Stimulated activated CD8-positive, alpha-beta memory T cell treated with anti-CD3 and anti-CD28 coated beads, Interleukin-15, amount 100 ng/mL, for 4 hours (primary cell): Measurements from ENCODE around the gene OR2T34.
"Not testable (repeated sequence)": the region's sequence is repeated elsewhere in the genome, so short reads cannot be mapped to it uniquely, and the experiment has no call there.

Experiments
- DNase-seq, 2 donors: peaks; one replicate each; pipeline ENCODE4 v3.0.0-alpha.2; 2020; ENCODE audit warnings: low read depth in 2 of 2

Gene OR2T34, protein sequence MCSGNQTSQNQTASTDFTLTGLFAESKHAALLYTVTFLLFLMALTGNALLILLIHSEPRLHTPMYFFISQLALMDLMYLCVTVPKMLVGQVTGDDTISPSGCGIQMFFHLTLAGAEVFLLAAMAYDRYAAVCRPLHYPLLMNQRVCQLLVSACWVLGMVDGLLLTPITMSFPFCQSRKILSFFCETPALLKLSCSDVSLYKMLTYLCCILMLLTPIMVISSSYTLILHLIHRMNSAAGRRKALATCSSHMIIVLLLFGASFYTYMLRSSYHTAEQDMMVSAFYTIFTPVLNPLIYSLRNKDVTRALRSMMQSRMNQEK

DNA sequence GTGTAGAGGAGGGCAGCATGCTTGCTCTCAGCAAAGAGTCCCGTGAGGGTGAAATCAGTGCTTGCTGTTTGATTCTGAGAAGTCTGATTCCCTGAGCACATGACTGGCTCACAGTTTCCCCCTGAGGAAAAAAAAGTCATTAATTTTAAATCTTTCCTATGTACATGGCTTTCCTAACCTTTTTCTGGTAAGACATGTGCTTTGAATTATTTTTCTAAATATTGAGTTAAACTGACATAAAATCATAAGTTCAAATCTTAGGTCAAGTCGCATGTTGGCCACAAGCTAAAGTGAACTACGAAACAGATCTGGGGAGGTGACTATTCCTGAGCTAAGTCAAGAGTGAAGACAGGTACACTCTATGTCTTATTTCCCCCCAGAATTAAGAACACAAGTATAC, at the start of gene OR2T34:
Gene OR2T34, minus strand, starts transcription at position 101 of the 400 bp plus-strand sequence. Its CDS starts 0 bp downstream, at position 101.
- not testable (repeated sequence) for DNase-seq

DNA sequence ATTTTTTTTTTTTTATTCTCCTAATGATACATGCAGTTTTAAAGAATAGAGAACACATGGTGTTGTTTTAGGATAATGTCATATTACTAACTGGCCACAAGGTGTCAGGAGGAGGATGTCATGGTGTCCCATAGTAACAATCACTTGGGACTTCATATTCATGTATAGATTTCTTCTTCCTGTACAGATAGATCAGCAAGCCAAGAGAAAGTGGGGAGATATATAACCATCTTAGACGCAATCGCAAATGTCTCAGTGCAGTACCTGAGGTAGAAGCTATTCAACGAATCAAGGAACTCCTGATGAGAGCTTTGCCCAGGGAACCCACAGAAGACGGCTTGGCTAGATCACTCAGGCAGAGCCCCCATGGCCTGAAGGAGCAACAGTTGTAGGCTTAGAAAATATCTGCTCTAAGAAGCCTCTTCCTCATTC, 48.0 kb upstream of the OR2T34 start:
- DNase-seq: no peak

DNA sequence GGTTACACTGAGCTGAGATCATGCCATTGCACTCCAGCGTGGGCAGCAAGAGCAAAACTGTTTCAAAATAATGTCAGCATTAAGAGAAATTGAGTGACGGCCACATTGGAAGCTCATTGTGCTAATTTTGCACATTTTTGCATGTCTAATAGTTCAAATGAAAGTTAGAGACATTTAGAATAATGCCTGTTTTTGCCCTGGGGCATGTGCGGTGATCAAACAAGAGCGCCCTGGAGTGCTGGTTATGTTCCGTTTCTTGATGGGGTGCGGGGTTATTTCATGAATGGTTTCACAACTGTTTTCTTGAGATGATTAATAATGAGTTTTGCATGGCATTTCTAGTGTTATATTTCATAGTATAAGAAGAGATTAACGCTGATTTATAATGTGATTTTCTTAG, 47.2 kb upstream of the OR2T34 start:
- no peak for DNase-seq

DNA sequence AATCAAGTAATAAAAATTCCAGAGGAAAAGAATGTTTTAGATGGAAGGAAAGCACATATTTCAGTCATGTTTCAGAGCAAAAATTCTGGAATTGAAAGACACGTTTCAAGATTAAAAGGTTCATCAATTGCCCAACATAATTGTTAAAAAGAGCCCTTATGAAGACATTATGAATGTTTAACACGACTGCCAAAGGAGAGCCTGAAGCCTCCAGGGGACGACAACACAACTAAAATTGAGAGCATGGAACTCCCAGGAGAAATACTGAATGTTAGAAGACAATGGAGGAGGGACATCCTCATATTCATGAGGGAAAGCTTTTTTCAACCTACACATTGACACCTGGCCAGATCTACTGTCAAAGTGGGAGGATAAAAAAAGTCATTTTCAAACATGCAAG, 44.3 kb upstream of the OR2T34 start:
- DNase-seq: peak in 1 of 2 donors; percentile 13

DNA sequence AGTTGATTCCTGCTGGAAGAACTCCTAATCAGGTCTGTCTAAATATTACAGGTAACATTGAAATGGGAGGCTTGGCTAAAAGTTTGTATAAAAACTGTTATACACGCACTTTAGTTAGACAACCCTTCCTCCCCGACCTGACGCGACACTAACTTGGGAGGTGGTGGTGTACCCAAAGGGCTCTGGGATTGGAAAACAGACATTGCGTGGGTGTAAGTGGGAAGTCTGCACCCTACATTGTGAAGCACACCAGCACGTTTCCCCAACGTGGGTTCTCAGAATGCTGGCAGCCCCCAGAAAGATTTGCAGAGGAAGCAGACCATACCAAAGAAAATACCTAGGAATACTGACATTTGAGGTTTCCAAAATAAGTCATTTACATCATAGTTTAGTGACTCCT, 43.6 kb upstream of the OR2T34 start:
- no peak for DNase-seq

DNA sequence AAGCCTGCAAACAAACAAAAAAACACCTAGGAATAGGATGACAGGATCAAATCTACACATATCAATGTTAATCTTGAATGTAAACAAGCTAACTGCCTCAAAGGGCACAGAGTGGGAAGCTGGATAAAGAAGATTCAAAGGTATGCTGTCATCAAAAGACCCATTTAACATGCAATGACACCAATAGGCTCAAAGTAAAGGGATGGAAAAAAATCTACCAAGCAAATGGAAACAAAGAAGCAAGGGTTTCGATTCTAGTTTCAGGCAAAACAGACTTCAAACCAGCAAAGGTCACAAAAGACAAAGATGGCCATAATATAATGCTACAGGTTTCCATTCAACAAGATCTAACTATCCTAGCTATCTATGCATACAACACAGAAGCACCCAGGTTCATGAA, 39.2 kb upstream of the OR2T34 start:
- no peak for DNase-seq

DNA sequence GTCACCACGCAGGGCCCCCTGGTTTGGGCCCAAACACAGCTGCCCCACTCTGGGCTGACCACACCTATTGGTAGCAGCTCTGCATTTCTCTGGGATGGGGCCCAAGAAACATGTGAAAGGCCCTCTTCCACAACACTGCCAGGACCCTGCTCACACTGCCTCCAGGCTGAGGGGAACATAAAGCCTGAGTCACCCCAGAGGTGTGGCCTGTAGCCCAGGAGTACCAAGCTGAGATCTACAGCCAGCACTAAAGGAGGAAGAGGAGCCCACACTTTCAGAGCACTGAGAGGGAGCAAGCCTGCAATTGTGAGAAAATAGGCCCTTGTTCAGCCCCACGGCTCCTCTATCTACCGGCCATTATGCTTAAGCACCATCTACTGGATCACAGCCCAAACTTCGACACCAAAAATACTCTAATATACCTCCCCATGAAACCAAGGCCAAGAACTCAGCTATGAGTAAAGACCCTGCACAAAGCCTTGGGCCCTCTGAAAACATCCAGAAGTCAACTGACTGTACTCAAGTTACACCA, 37.4 kb upstream of the OR2T34 start:
- no peak for DNase-seq

DNA sequence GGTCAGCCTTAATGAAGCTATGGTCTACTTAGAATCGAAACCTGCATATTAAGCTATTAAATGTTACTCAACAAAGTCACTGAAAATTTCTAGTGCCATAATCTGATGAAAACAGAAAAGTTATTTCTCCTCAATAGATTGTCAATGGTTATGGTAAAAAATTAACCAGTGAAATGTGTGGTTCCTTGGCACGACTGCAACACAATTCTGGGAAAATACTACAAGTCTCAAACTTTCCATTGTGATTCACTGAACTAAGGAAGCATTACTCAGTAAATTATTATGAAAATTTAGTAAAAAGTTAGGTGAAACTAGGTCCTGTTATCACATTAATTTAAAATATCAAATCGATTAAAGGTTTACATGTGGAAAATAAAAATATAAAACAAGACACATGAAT, 35.7 kb upstream of the OR2T34 start:
- DNase-seq: no peak

DNA sequence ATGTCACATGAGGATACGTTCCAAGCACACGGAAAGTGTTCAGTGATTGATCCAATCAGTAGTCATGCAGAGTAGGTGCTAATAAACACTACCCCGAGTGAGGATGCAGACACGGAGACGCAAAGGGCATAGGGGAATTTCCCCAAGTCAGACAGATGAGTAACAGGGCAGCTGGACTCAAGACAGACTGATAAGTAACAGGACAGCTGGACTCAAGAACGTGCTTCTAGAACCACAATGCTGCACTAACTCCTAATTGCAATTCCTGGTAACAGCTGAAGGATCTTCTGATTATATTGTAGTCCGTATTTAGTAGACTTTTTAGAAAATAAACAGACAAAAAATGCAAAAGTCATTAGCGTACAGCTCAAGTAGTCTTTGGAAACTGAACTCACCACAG, 24.8 kb upstream of the OR2T34 start:
- no peak for DNase-seq

DNA sequence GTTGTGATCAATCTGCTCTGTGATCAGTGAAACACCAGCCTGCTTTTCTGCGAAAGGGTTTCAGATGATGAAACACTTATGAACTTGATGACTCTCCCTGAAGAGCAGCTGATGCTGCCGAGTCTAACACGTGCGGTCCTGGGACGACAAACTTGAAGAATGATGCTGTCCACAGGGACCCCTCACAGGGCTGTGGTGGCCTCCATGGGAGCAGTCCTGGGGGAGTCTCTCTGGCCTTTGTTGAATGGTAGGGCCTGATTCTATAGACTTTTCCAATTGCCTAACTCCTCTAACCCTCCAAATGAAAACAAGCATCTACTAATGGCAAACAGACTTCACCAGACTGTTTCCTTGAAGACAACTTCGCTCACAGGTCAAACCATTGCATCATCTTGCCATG, 23.0 kb upstream of the OR2T34 start, which contains the start of gene OR2T10:
Gene OR2T10, minus strand, starts transcription at position 112 of the 400 bp plus-strand sequence. CDS start 3,932 bp downstream, outside the sequence.
- DNase-seq: no peak

DNA sequence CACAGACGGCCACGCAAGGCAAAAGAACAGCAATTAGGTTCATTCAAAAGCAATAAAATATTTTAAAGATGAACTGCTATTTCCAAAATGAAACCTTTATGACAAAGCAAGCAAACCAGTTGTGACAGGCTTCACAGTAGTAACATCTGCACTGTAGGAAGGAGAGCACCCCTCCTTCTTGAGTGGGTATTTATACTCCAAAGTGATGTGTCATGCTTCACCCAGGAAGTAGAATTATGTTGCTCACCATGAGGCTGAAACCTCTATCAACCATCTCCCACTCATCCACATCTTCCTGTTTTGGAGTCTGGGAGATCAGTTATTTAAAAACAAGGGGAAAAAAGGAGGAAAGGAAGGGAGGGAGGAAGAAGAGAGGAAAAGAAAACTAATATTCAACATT, 22.1 kb upstream of the OR2T34 start:
- DNase-seq: no peak

DNA sequence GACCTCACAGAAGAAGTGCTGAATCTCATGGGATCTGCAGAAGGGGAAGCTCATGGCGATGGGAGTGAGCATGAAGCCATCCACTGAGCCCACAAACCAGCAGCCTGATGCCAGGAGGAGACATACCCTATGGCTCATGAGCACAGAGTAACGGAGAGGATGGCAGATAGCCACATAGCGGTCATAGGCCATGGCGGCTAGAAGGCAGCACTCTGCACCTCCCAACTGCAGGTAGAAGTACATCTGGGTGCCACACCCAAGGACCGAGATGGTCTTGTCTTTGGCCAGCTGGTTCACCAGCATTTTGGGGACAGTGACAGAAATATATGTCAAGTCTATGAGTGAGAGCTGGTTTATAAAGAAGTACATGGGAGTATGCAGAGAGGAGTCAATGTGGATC, 18.7 kb upstream of the OR2T34 start:
- DNase-seq: no peak

DNA sequence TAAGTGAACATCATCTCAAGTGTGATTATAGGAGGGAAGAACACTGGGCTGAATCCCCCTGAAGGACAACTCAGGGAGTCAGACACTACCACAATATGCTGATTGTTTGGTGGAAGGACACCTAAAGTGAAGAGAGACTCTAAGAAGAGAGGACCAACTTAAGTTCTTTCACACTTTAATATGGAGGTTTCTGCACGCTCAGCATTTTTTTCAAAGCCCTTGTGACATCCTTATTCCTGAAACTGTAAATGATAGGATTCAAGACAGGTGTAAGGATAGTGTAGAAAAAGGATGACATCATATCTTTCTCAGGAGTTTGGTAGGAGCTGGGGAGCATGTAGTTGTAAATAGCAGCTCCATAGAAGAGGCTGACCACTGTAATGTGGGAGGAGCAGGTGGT, 18.1 kb upstream of the OR2T34 start:
- no peak for DNase-seq

DNA sequence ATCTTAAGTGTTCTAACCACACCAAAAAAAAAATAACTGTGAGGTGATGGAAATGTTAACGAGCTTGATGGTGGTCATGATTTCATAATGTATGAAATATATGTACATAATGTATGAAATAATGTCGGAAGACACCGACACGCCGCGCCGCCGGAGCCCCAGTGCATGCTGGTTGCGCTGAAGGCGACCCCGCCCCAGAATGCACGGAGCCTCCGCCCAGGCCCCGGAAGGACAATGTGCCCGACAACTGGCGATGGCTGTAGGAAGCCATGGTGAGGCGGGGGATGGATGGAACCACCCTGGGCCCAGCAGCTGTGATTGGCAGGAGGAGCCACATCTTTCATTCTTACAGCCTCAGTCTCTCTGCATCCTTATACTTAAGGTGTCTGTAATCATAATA, 15.5 kb upstream of the OR2T34 start:
- no peak for DNase-seq

DNA sequence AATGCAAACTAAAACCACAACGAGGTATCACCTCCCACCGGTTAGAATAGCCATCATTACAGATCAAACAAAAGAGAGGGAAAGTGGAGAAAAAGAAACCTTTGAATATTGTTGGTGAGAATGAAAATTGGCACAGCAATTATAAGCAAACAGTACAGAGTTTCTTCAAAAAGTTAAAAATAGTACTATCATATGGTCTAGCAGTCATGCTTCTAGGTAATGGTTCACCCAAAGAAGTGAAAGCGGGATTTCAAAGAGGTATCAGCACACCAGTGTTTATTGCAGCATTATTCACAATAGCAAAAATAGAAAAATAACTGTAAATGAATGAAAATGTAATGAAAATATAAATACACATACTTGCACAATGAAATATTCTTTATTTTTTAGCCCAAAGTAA, 14.8 kb upstream of the OR2T34 start:
- DNase-seq: no peak

DNA sequence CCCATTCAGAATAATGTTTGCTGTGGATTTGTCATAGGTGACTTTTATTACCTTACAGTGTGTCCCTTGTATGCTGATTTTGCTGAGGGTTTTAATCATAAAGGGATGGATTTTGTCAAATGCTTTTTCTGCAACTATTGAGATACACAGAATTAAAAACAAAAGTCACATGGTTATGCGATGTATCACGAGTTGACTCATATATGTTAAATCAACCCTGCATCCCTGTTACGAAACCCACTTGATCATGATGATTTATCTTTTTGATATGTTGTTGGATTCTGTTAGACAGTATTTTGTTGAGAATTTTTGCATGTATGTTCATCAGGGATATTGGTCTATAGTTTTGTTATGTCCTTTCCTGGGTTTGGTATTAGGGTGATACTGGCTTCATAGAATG, 10.7 kb upstream of the OR2T34 start:
- no peak for DNase-seq

DNA sequence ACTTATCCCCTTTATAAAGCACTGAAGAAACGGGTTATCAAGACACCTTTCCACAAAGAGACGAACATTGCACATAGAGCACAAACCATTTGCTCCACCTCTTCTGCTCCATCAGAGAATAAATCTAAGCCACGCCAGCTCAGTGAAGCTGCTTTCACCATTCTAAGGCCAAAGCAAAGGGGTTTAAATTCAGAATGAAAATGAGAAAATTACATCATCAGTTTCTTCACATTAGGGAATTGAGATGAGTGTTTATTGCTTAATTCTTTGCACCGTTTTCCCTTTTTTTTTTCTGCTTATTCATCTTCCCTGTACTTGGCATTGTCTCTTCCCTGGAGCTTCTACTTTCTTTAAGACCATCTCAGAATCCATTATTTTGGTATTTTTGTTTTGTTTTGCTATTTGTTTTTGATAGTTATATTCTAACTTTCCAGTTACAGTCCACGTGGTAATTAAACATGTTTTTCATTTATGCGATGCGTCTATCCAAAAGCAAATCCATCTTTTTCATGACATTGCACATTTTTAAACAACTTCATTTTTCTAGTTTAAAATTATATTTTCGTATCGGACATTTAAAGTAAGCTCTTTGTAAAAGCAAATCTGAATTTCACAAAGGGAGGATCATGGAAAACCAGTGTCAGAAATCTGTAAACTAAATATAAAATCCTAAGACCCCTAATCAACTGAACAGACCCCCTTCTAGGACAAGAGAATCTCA, 1.9 kb upstream of the OR2T34 start:
- no peak for DNase-seq

DNA sequence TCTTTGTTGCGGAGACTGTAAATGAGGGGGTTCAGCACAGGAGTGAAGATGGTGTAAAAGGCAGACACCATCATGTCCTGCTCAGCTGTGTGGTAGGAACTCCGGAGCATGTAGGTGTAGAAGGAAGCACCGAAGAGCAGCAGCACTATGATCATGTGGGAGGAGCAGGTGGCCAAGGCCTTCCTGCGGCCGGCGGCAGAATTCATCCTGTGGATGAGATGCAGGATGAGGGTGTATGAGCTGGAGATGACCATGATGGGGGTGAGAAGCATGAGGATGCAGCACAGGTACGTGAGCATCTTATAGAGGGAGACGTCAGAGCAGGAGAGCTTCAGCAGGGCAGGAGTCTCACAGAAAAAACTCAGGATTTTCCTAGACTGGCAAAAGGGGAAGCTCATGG, 701 bp downstream of the OR2T34 start:
- not testable (repeated sequence) for DNase-seq

DNA sequence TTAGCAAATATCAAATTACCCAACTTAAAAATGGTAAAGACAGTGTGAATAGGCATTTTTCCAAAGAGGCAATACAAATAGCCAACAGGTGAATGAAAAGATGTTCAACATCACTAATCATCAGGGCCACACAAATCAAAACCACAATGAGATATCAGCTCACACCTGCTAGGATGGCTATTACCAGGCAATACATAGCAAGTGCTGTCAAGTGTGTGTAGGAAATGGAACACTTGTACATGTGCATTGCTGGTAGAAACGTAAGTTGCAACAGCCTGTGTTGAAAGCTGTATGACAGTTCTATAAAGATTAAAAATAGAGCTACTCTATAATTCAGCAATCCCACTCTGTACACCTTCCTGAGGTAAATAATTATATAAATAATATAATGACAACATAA, 2.5 kb downstream of the OR2T34 start:
- not testable (repeated sequence) for DNase-seq

DNA sequence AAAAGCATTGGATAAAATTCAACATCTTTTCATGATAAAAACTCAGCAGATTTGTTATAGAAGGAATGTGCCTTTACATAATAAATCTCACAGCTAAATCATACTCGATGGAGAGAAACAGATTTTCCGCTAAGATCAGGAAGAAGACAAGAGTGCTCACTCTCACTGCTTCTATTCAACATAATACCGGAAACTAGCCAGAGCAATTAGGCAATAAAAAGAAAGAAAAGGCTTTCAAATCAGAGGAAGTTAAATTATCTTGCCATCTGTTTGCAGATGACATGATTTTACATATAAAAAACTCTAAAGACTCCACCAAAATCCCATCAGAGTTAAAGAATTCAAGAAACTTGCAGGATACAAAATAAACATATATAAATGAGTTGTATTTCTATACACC, 3.7 kb downstream of the OR2T34 start:
- DNase-seq: not testable (repeated sequence)

DNA sequence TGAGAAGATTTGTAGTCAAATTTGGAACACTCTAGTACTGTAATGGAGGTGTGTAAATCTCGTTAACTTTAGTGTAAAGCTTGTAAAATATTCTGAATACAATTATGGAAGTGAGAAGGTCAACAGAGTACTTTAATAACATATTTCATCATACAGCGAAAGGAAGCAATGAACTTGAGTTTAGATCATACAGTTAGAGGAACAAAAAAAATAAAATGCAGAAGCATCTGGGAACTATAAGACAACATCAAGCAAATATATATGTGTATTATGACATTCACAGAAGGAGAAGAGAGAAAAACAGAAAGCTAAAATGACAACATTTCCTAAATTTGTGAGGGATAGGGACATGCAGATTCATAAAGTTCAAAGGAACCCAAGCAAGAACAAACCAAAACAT, 5.5 kb downstream of the OR2T34 start:
- DNase-seq: not testable (repeated sequence)

DNA sequence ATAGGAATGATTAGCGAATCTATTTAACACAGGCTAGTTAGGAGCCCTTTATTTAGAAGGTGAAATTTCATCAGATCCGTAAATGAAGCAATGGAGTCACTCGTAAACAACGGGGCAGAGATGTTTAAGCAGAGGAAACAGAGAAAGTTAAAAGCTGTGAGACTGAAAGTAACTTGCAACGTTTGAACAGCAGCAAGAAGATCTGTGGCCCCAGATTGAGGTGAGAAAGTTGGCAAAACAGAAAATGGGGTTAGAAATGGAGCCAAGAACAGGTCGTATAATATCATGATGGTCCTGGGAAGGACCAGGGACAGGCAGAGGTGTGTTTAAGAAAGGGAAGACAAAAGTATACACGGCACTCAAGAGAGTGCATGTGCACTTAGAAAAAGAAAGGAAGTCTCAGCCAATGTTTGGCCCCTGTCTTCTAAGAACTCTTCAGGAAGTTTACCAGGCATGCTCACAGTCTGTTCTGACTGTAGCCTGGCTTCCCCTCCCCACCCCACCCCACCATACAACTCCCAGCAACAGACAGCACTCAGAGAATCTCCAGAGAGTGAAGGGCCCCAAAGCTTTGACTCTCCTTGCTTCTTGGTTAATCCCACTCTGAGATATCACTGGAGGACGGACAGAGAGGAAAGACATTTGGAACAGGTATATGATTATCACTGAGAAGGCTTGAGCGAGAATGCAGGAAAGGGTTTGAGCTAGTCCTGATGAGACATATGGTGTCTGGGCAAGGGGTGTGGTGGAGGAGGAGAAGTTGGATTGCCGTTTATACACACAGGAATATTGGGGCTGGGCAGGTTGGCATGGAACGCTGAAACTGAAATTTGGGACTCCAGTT, 8.8 kb downstream of the OR2T34 start:
- DNase-seq: not testable (repeated sequence)
